Parathyroid adenoma (tissue), 2 donors: ENCODE data around the gene CYP2A6.
"Not testable (repeated sequence)": the region's sequence is repeated elsewhere in the genome, so short reads cannot be mapped to it uniquely, and the experiment has no call there.

ENCODE experiments used
- H2AFZ ChIP-seq: fragments of 300-600 bp; sonication (generic); one replicate; pipeline ENCODE4 v1.7.0; 2017; ENCODE audit warnings: antibody characterized with exemption, mild to moderate bottlenecking
- H3K27ac ChIP-seq: fragments of 300-600 bp; sonication (generic); one replicate; pipeline ENCODE4 v1.7.0; 2017
- H3K27me3 ChIP-seq: fragments of 300-600 bp; sonication (generic); one replicate; pipeline ENCODE4 v1.7.0; 2017; ENCODE audit warnings: low read length; ENCODE audit not compliant: control insufficient read depth, insufficient read depth
- H3K36me3 ChIP-seq: fragments of 300-600 bp; sonication (generic); one replicate; pipeline ENCODE4 v1.7.0; 2017; ENCODE audit warnings: low read length; ENCODE audit not compliant: control insufficient read depth, insufficient read depth
- H3K4me1 ChIP-seq: fragments of 300-600 bp; sonication (generic); one replicate; pipeline ENCODE4 v1.7.0; 2017; ENCODE audit warnings: control low read depth
- H3K4me2 ChIP-seq: fragments of 300-600 bp; sonication (generic); one replicate; pipeline ENCODE4 v1.7.0; 2017; ENCODE audit warnings: low read length
- H3K4me3 ChIP-seq: fragments of 300-600 bp; sonication (generic); one replicate; pipeline ENCODE4 v1.7.0; 2017; ENCODE audit warnings: low read depth, low read length
- H3K79me2 ChIP-seq: fragments of 300-600 bp; sonication (generic); one replicate; pipeline ENCODE4 v1.7.0; 2017; ENCODE audit warnings: control low read depth
- H3K9ac ChIP-seq: fragments of 300-600 bp; sonication (generic); one replicate; pipeline ENCODE4 v1.7.0; 2017; ENCODE audit warnings: mild to moderate bottlenecking
- H3K9me3 ChIP-seq: fragments of 300-600 bp; sonication (generic); one replicate; pipeline ENCODE4 v1.7.0; 2017; ENCODE audit warnings: low read length; ENCODE audit not compliant: control insufficient read depth
- CTCF ChIP-seq: fragments of 300-600 bp; sonication (generic); IDR thresholded peaks from one replicate; pipeline ENCODE4 v1.7.0; 2017; ENCODE audit warnings: antibody characterized with exemption, mild to moderate bottlenecking
- donor health status: primary hyperparathyroidism.

Gene CYP2A6

GRCh38 chr19:40822161-40822560 lies 28.1 kb downstream of the CYP2A6 start:
- no peak overlapping the region for H2AFZ ChIP-seq
- H3K9me3 ChIP-seq: no peaks in the 10 kb centered on the region
- peaks cover 5% of the 10 kb centered on the region for H3K4me1 ChIP-seq
- no peak for TF ChIP-seq CTCF
- no peaks in the 10 kb centered on the region for H3K79me2 ChIP-seq
- H3K4me2 ChIP-seq: no peak overlapping the region
- H3K36me3 ChIP-seq: no peaks in the 10 kb centered on the region
- no peak overlapping the region for H3K9ac ChIP-seq
- no peak overlapping the region for H3K27ac ChIP-seq
- no peaks in the 10 kb centered on the region for H3K27me3 ChIP-seq
- H3K4me3 ChIP-seq: no peak overlapping the region

GRCh38 chr19:40819479-40820234 lies 30.6 kb downstream of the CYP2A6 start:
- not testable (repeated sequence) for H2AFZ ChIP-seq, H3K9me3 ChIP-seq, H3K4me2 ChIP-seq, H3K4me1 ChIP-seq, H3K9ac ChIP-seq, H3K27me3 ChIP-seq, H3K27ac ChIP-seq, H3K36me3 ChIP-seq, H3K4me3 ChIP-seq, H3K79me2 ChIP-seq
- TF ChIP-seq CTCF: peak; percentile 82

- H3K9ac ChIP-seq, H3K4me3 ChIP-seq: not testable (repeated sequence)
These were observed 31.5 kb downstream of the CYP2A6 start for GRCh38 chr19:40818480-40819399.

GRCh38 chr19:40815223-40815622 lies 35.0 kb downstream of the CYP2A6 start:
- Histone ChIP-seq H3K27me3 (no peaks in the 10 kb centered on the region), H3K36me3 (no peaks in the 10 kb centered on the region), H3K27ac (no peak overlapping the region), H3K4me1 (peaks cover 5% of the 10 kb centered on the region), H3K4me3 (no peak overlapping the region), H3K9ac (no peak overlapping the region), H2AFZ (no peak overlapping the region), H3K9me3 (no peaks in the 10 kb centered on the region), H3K4me2 (no peak overlapping the region), H3K79me2 (no peaks in the 10 kb centered on the region)
- TF ChIP-seq CTCF: no peak

More at GRCh38 chr19:40818480-40819399, 31.5 kb downstream of the CYP2A6 start:
- not testable (repeated sequence) for H3K27ac ChIP-seq, H3K27me3 ChIP-seq, H3K4me1 ChIP-seq, H3K9me3 ChIP-seq, H3K36me3 ChIP-seq, H3K79me2 ChIP-seq
- TF ChIP-seq CTCF: peak; percentile 37
- H2AFZ ChIP-seq: peak overlapping the region; percentile 81
- peak overlapping the region; percentile 51 for H3K4me2 ChIP-seq
